NCI-H1417 (cell line): Measurements from ENCODE around the gene BMERB1.
"Not testable (repeated sequence)": the region's sequence is repeated elsewhere in the genome, so short reads cannot be mapped to it uniquely, and the experiment has no call there.

Experiments used
- DNase-seq, 3 experiments: peaks; one replicate each; lab custom pipeline; 2025; lab: John Stamatoyannopoulos, UW

BMERB1 gene

GRCh38 chr16:15434425-15435215 is at the start of gene BMERB1:
Gene BMERB1, plus strand, starts transcription at chr16:15434588. Its CDS starts 66 bp downstream, at chr16:15434654.
- peak; percentile 22 to 92 (median 88) for DNase-seq

- not testable (repeated sequence) for DNase-seq
Observed at GRCh38 chr16:15388060-15388459, 46.3 kb upstream of the BMERB1 start.

- DNase-seq = not testable (repeated sequence)
Observed at GRCh38 chr16:15389916-15390315, 44.5 kb upstream of the BMERB1 start.

GRCh38 chr16:15393025-15393424 is 41.4 kb upstream of the BMERB1 start:
- DNase-seq = not testable (repeated sequence)

GRCh38 chr16:15395631-15396508 is 38.5 kb upstream of the BMERB1 start, which contains the start of gene MPV17L:
Gene MPV17L, plus strand, starts transcription at chr16:15395754. Its CDS starts 144 bp downstream, at chr16:15395898.
- peak in 2 of 3 experiments; percentile 77 to 81 for DNase-seq

GRCh38 chr16:15396509-15396829 is 37.9 kb upstream of the BMERB1 start:
- not testable (repeated sequence) for DNase-seq

- no peak for DNase-seq
Observed at GRCh38 chr16:15396948-15397594, 37.3 kb upstream of the BMERB1 start.

- DNase-seq = no peak
Observed at GRCh38 chr16:15398618-15399316, 35.6 kb upstream of the BMERB1 start.

- no peak for DNase-seq
Observed at GRCh38 chr16:15399317-15399716, 35.1 kb upstream of the BMERB1 start.

GRCh38 chr16:15400314-15400713 is 34.1 kb upstream of the BMERB1 start:
- DNase-seq = not testable (repeated sequence)

GRCh38 chr16:15401972-15402371 is 32.4 kb upstream of the BMERB1 start:
- DNase-seq = no peak

GRCh38 chr16:15403392-15403995 is 30.9 kb upstream of the BMERB1 start:
- no peak for DNase-seq

- not testable (repeated sequence) for DNase-seq
Observed at GRCh38 chr16:15404091-15404490, 30.3 kb upstream of the BMERB1 start.

- DNase-seq = no peak
Observed at GRCh38 chr16:15404792-15405191, 29.6 kb upstream of the BMERB1 start.

- not testable (repeated sequence) for DNase-seq
Observed at GRCh38 chr16:15407756-15408155, 26.6 kb upstream of the BMERB1 start.

GRCh38 chr16:15409476-15409875 is 24.9 kb upstream of the BMERB1 start:
- not testable (repeated sequence) for DNase-seq

GRCh38 chr16:15415511-15415985 is 18.8 kb upstream of the BMERB1 start:
- no peak for DNase-seq

GRCh38 chr16:15417197-15417596 is 17.2 kb upstream of the BMERB1 start:
- no peak for DNase-seq

- no peak for DNase-seq
Observed at GRCh38 chr16:15418206-15418605, 16.2 kb upstream of the BMERB1 start.

- DNase-seq = not testable (repeated sequence)
Observed at GRCh38 chr16:15421696-15422095, 12.7 kb upstream of the BMERB1 start.

GRCh38 chr16:15422222-15422621 is 12.2 kb upstream of the BMERB1 start:
- DNase-seq = no peak
